Measurements from ENCODE around the gene GBP1. TPM values are rescaled to one million over a fixed set of nuclear protein-coding genes. Genes with fewer than 3 reads are reported as not detected.

Gene GBP1
- polyA plus RNA-seq, 1 donor from 2014 or later: not detected

GRCh38 chr1:89008511-89008910 lies 56.5 kb downstream of the GBP1 start:
- no peaks in the 10 kb centered on the region for H3K9me3 ChIP-seq (ENCODE audit: low read length)
- H3K9ac ChIP-seq (ENCODE audit: low read length): no peak overlapping the region
- H3K36me3 ChIP-seq (ENCODE audit: insufficient read depth, low read length): no peaks in the 10 kb centered on the region
- H3F3A ChIP-seq (ENCODE audit: insufficient read depth, low read length, poor library complexity, severe bottlenecking): no peaks in the 10 kb centered on the region
- H2AFZ ChIP-seq (ENCODE audit: low read depth, low read length): no peak overlapping the region
- no peaks in the 10 kb centered on the region for H3K9me2 ChIP-seq (ENCODE audit: insufficient read depth, low read length)
- H3K27ac ChIP-seq (ENCODE audit: low read length): no peak overlapping the region
- no peaks in the 10 kb centered on the region for H3K27me3 ChIP-seq (ENCODE audit: insufficient read depth, low read depth, low read length)
- no peak overlapping the region for H3K4me3 ChIP-seq (ENCODE audit: low read length)
- H4K20me1 ChIP-seq (ENCODE audit: insufficient read depth): no peaks in the 10 kb centered on the region
- no peak overlapping the region for H3K4me2 ChIP-seq (ENCODE audit: low read length)
- TF ChIP-seq MXI1 (conservative IDR thresholded peaks at IDR 0.05; ENCODE audit: poor library complexity, severe bottlenecking) (no peak), SMC3 (conservative IDR thresholded peaks at IDR 0.05; ENCODE audit: poor library complexity) (no peak), EP300 (conservative IDR thresholded peaks at IDR 0.05; ENCODE audit: poor library complexity, severe bottlenecking) (no peak), CTCF (IDR thresholded peaks at IDR 0.05; ENCODE audit: poor library complexity, severe bottlenecking) (no peak)
- H3K79me2 ChIP-seq (replicated peaks; ENCODE audit: insufficient read depth, low read length): no peaks in the 10 kb centered on the region

GRCh38 chr1:89005286-89006151 lies 59.5 kb downstream of the GBP1 start:
- no peaks in the 10 kb centered on the region for H3F3A ChIP-seq (ENCODE audit: insufficient read depth, low read length, poor library complexity, severe bottlenecking)
- H3K79me2 ChIP-seq (replicated peaks; ENCODE audit: insufficient read depth, low read length): no peaks in the 10 kb centered on the region
- no peaks in the 10 kb centered on the region for H4K20me1 ChIP-seq (ENCODE audit: insufficient read depth)
- no peaks in the 10 kb centered on the region for H3K9me2 ChIP-seq (ENCODE audit: insufficient read depth, low read length)
- no peaks in the 10 kb centered on the region for H3K9me3 ChIP-seq (ENCODE audit: low read length)
- no peak for TF ChIP-seq SMC3 (conservative IDR thresholded peaks at IDR 0.05; ENCODE audit: poor library complexity)
- TF ChIP-seq CTCF (IDR thresholded peaks at IDR 0.05; ENCODE audit: poor library complexity, severe bottlenecking): no peak
- no peak for TF ChIP-seq MXI1 (conservative IDR thresholded peaks at IDR 0.05; ENCODE audit: poor library complexity, severe bottlenecking)
- TF ChIP-seq REST (IDR thresholded peaks at IDR 0.05; ENCODE audit: borderline replicate concordance): no peak
- no peak for TF ChIP-seq TAF1 (IDR thresholded peaks at IDR 0.05; ENCODE audit: low read depth)
- TF ChIP-seq EZH2 (IDR thresholded peaks at IDR 0.05; ENCODE audit: borderline replicate concordance, insufficient read depth, low read length, poor library complexity, severe bottlenecking): no peak
- no peak for TF ChIP-seq POLR2AphosphoS5 (IDR thresholded peaks at IDR 0.05)
- TF ChIP-seq RAD21 (conservative IDR thresholded peaks at IDR 0.05): no peak
- TF ChIP-seq EP300 (conservative IDR thresholded peaks at IDR 0.05; ENCODE audit: poor library complexity, severe bottlenecking): no peak
- H3K27ac ChIP-seq (ENCODE audit: low read length): no peak overlapping the region
- H3K27me3 ChIP-seq (ENCODE audit: insufficient read depth, low read depth, low read length): no peaks in the 10 kb centered on the region
- H3K4me2 ChIP-seq (ENCODE audit: low read length): no peak overlapping the region
- no peak overlapping the region for H3K9ac ChIP-seq (ENCODE audit: low read length)
- H3K4me3 ChIP-seq (ENCODE audit: low read length): no peak overlapping the region
- H3K36me3 ChIP-seq (ENCODE audit: insufficient read depth, low read length): no peaks in the 10 kb centered on the region
- no peak overlapping the region for H2AFZ ChIP-seq (ENCODE audit: low read depth, low read length)

Small RNA genes lying within 50 kb of the gene (small RNA-seq; reads per million reads assigned to genes)
- 0 to 1.2 (median 0) reads per million in 3 experiments for gene RF00019

Other genes with a start within 250 kb of the GBP1 start
- gene GTF2B, start 173.6 kb downstream of the GBP1 start, polyA plus RNA-seq: 129 and 142 TPM in 2 replicates
- 11.7 and 18.2 TPM in 2 replicates for gene KYAT3, start 72.6 kb downstream of the GBP1 start, polyA plus RNA-seq
- gene RBMXL1, start 72.6 kb downstream of the GBP1 start, polyA plus RNA-seq: 12.6 and 13.9 TPM in 2 replicates
- not detected in 2 replicates for gene GBP3, start 42.3 kb downstream of the GBP1 start, polyA plus RNA-seq
- not detected in 2 replicates for gene GBP2, start 60.9 kb upstream of the GBP1 start, polyA plus RNA-seq
- gene GBP7, start 110.8 kb upstream of the GBP1 start, polyA plus RNA-seq: not detected in 2 replicates
- not detected in 2 replicates for gene GBP4, start 133.7 kb upstream of the GBP1 start, polyA plus RNA-seq
- gene GBP5, start 207.7 kb upstream of the GBP1 start, polyA plus RNA-seq: not detected in 2 replicates